Sigmoid colon (tissue), 4 donors: ENCODE measurements around the gene HLA-DQA2.

Experiments
- CTCF ChIP-seq, 4 experiments: fragments of 450-650 bp in 3 of 4; fragments of 200-600 bp in 1 of 4; IDR thresholded peaks; one replicate each; pipeline ENCODE4 v1.5.1; 2016 to 2019; ENCODE audit warnings: antibody characterized with exemption in 4 of 4, mild to moderate bottlenecking in 3 of 4, moderate library complexity in 2 of 4
- EP300 ChIP-seq, 4 donors: sonication (generic); formaldehyde crosslinking; IDR thresholded peaks; one replicate each; pipeline ENCODE4 v1.6.1; 2017; ENCODE audit warnings: antibody characterized with exemption in 4 of 4
- POLR2A ChIP-seq, 2 donors: fragments of 450-650 bp; IDR thresholded peaks; one replicate each; pipeline ENCODE4 v1.6.1; 2016; ENCODE audit warnings: antibody characterized with exemption in 2 of 2, mild to moderate bottlenecking in 2 of 2, moderate library complexity in 2 of 2

- peak in 3 of 4 experiments; percentile 53 to 64 (median 58) for TF ChIP-seq CTCF (IDR thresholded peaks at IDR 0.05)
- no peak for TF ChIP-seq POLR2A (IDR thresholded peaks at IDR 0.05)
- TF ChIP-seq EP300 (IDR thresholded peaks at IDR 0.05): no peak
Observed at GRCh38 chr6:32700391-32701040, 40.7 kb upstream of the HLA-DQA2 start.
